ENCODE measurements around the gene VSIG10.
A peak's percentile ranks its signal among the peaks of the same experiment; 100 is the strongest.
"Not testable (repeated sequence)": the region's sequence is repeated elsewhere in the genome, so short reads cannot be mapped to it uniquely, and the experiment has no call there.

The VSIG10 gene, protein sequence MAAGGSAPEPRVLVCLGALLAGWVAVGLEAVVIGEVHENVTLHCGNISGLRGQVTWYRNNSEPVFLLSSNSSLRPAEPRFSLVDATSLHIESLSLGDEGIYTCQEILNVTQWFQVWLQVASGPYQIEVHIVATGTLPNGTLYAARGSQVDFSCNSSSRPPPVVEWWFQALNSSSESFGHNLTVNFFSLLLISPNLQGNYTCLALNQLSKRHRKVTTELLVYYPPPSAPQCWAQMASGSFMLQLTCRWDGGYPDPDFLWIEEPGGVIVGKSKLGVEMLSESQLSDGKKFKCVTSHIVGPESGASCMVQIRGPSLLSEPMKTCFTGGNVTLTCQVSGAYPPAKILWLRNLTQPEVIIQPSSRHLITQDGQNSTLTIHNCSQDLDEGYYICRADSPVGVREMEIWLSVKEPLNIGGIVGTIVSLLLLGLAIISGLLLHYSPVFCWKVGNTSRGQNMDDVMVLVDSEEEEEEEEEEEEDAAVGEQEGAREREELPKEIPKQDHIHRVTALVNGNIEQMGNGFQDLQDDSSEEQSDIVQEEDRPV

GRCh38 chr12:118103601-118104382, at the start of gene VSIG10:
Gene VSIG10 (minus strand): TSS chr12:118104011. CDS start chr12:118103671, 340 bp downstream.
- H3K4me1 Mint-ChIP-seq, result peaks cover 5 to 14% of the 10 kb centered on the region in 2 donors
- DNase-seq (peak; percentile 17), ATAC-seq (replicated peaks) (peak; percentile 64 to 68)
- peak within 1 kb of the TSS; percentile 84 to 89 for H3K4me3 Mint-ChIP-seq
- H3K27me3 Mint-ChIP-seq, result peaks cover 5 to 14% of the 10 kb centered on the region in 2 donors
- H3K27ac Mint-ChIP-seq, result peak within 1 kb of the TSS; percentile 77
- no peaks in the 10 kb centered on the region for H3K36me3 Mint-ChIP-seq
- no peaks in the 10 kb centered on the region for H3K9me3 Mint-ChIP-seq

GRCh38 chr12:118151755-118152154, 47.9 kb upstream of the VSIG10 start:
- Mint-ChIP-seq H3K27me3 (no peaks in the 10 kb centered on the region), H3K4me3 (no peak overlapping the region), H3K27ac (peak overlapping the region; percentile 37), H3K4me1 (peaks cover 5 to 10% of the 10 kb centered on the region in 2 donors), H3K9me3 (peaks cover 0 to 4% of the 10 kb centered on the region in 2 donors), H3K36me3 (peaks cover 24 to 30% of the 10 kb centered on the region in 2 donors)
- DNase-seq (no peak), ATAC-seq (replicated peaks) (no peak)

GRCh38 chr12:118150625-118151024, 46.8 kb upstream of the VSIG10 start:
- H3K36me3 Mint-ChIP-seq, result peaks cover 28 to 35% of the 10 kb centered on the region in 2 donors
- peaks cover 5 to 12% of the 10 kb centered on the region in 2 donors for H3K4me1 Mint-ChIP-seq
- ATAC-seq (replicated peaks), result no peak
- no peaks in the 10 kb centered on the region for H3K27me3 Mint-ChIP-seq
- peaks cover 0 to 4% of the 10 kb centered on the region in 2 donors for H3K9me3 Mint-ChIP-seq
- DNase-seq, result no peak
- no peak overlapping the region for H3K27ac Mint-ChIP-seq
- no peak overlapping the region for H3K4me3 Mint-ChIP-seq

GRCh38 chr12:118148287-118148686, 44.5 kb upstream of the VSIG10 start:
- DNase-seq (no peak), ATAC-seq (replicated peaks) (no peak)
- peak overlapping the region; percentile 51 for H3K27ac Mint-ChIP-seq
- H3K4me3 Mint-ChIP-seq, result no peak overlapping the region
- H3K36me3 Mint-ChIP-seq, result peaks cover 43 to 54% of the 10 kb centered on the region in 2 donors
- H3K9me3 Mint-ChIP-seq, result peaks cover 0 to 4% of the 10 kb centered on the region in 2 donors
- H3K4me1 Mint-ChIP-seq, result peaks cover 10 to 31% of the 10 kb centered on the region in 2 donors
- H3K27me3 Mint-ChIP-seq, result no peaks in the 10 kb centered on the region

DNA sequence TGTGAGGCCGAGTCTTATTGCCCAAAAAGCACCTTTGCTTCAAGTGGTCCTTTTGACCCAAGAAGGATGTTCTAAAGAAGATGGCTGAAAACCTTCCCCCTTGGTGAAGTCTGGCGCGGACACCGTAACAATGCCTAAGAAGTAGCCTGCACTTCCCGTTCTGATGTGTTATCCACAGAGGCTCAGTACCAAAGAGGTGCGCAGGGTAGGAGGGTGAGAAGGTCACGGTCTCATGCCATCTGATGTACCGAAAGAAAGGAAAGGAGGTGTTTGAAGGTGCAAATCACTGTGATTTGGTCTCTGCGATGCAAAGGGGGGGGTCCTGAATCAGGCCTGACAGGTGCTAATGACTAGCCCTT, 42.0 kb upstream of the VSIG10 start:
- no peaks in the 10 kb centered on the region for H3K27me3 Mint-ChIP-seq
- DNase-seq, result no peak
- peaks cover 56 to 64% of the 10 kb centered on the region in 2 donors for H3K36me3 Mint-ChIP-seq
- no peak overlapping the region for H3K4me3 Mint-ChIP-seq
- peak in 1 of 2 donors; percentile 25 for ATAC-seq (replicated peaks)
- peaks cover 12 to 37% of the 10 kb centered on the region in 2 donors for H3K4me1 Mint-ChIP-seq
- peak overlapping the region; percentile 75 for H3K27ac Mint-ChIP-seq
- H3K9me3 Mint-ChIP-seq, result peaks cover 0 to 4% of the 10 kb centered on the region in 2 donors

DNA sequence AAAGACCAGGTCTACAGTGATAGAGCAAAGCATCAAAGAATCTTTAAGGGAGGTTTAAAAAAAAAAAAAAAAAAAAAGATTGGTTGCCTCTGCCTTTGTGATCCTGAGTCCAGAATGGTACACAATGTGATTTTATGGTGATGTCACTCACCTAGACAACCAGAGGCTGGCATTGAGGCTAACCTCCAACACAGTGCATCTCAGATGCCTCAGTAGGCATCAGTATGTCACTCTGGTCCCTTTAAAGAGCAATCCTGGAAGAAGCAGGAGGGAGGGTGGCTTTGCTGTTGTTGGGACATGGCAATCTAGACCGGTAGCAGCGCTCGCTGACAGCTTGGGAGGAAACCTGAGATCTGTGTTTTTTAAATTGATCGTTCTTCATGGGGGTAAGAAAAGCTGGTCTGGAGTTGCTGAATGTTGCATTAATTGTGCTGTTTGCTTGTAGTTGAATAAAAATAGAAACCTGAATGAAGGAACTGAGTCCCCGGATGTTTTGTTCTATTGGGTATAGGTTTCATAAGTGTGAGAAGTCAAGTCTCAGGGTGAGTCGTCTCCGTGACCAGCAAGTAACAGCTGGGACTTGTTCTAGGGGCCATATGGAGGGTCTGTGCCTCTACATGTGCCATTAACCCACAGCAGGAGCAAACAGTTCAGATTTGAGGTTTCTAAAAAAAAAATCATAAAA, 41.4 kb upstream of the VSIG10 start:
- Mint-ChIP-seq H3K27me3 (no peaks in the 10 kb centered on the region), H3K4me1 (peaks cover 12 to 37% of the 10 kb centered on the region in 2 donors), H3K9me3 (peaks cover 0 to 4% of the 10 kb centered on the region in 2 donors), H3K27ac (peak overlapping the region; percentile 75), H3K36me3 (peaks cover 58 to 65% of the 10 kb centered on the region in 2 donors), H3K4me3 (no peak overlapping the region)
- ATAC-seq (replicated peaks) (peak; percentile 65 to 75), DNase-seq (no peak)

- ATAC-seq (replicated peaks), result no peak
- Mint-ChIP-seq H3K27me3 (no peaks in the 10 kb centered on the region), H3K27ac (peak overlapping the region; percentile 47), H3K36me3 (peaks cover 65 to 68% of the 10 kb centered on the region in 2 donors), H3K9me3 (peaks cover 0 to 4% of the 10 kb centered on the region in 2 donors), H3K4me3 (no peak overlapping the region), H3K4me1 (peaks cover 12 to 38% of the 10 kb centered on the region in 2 donors)
- DNase-seq, result no peak
These were observed 40.7 kb upstream of the VSIG10 start for GRCh38 chr12:118144499-118144898.

GRCh38 chr12:118140825-118141224, 37.0 kb upstream of the VSIG10 start:
- DNase-seq (no peak), ATAC-seq (replicated peaks) (no peak)
- H3K4me3 Mint-ChIP-seq, result no peak overlapping the region
- peaks cover 56 to 66% of the 10 kb centered on the region in 2 donors for H3K36me3 Mint-ChIP-seq
- peaks cover 19 to 56% of the 10 kb centered on the region in 2 donors for H3K4me1 Mint-ChIP-seq
- no peaks in the 10 kb centered on the region for H3K9me3 Mint-ChIP-seq
- H3K27ac Mint-ChIP-seq, result no peak overlapping the region
- no peaks in the 10 kb centered on the region for H3K27me3 Mint-ChIP-seq

DNA sequence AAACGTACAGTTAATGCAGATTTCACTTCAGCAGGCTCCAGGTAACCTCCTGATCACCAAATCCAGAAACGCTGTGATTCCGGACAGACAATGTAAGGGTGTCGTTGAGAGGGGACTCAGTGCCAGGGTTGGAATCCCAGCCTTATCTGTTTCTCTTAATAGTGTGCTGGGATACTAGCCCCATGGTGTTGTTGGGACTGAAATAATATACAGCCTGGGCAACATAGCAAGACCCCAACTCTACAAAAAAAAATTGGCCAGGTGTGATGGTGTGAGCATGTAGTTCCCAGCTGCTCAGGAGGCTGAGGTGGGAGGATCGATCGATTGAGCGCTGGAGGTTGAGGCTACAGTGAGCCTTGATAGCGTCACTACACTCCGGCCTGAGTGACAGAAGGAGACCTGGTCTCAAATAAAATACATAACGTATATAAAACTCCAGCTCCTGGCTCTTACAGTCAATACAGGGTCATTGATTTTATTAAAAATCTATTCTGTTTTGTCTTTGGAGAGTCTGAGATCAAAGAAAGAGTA, 33.4 kb upstream of the VSIG10 start:
- Mint-ChIP-seq H3K27ac (peak overlapping the region; percentile 94), H3K36me3 (peaks cover 30 to 40% of the 10 kb centered on the region in 2 donors), H3K4me3 (peak overlapping the region; percentile 96 to 98), H3K27me3 (no peaks in the 10 kb centered on the region), H3K4me1 (peaks cover 14 to 41% of the 10 kb centered on the region in 2 donors), H3K9me3 (no peaks in the 10 kb centered on the region)
- ATAC-seq (replicated peaks) (no peak), DNase-seq (no peak)

DNA sequence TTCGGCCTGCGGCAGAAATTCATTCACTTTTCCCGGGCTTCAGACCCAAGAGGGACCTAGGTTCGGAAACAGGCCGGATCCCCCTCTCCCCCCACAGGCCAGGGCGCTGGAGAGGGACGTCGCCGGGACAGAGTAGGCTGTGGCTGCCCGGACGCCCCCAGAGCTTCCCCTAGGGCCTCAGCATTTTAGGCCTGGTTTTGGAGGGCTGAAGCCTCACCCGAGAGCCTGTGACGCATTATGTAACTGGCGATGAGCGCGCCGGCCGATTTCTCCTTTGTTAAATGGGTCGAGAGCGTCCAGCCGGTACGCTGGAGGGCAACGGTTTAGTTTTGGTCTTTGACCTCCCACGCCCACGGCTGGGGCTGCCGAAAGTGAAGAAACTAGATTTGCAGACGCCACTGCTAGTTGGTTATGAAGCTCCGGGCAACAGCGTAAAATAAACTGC, 32.8 kb upstream of the VSIG10 start:
- peaks cover 26 to 37% of the 10 kb centered on the region in 2 donors for H3K36me3 Mint-ChIP-seq
- DNase-seq (peak; percentile 29), ATAC-seq (replicated peaks) (peak; percentile 39 to 56)
- peak overlapping the region; percentile 96 to 98 for H3K4me3 Mint-ChIP-seq
- no peaks in the 10 kb centered on the region for H3K9me3 Mint-ChIP-seq
- H3K4me1 Mint-ChIP-seq, result peaks cover 14 to 41% of the 10 kb centered on the region in 2 donors
- H3K27me3 Mint-ChIP-seq, result no peaks in the 10 kb centered on the region
- H3K27ac Mint-ChIP-seq, result peak overlapping the region; percentile 94

GRCh38 chr12:118135788-118136558, 32.2 kb upstream of the VSIG10 start, which contains the start of gene PEBP1:
Gene PEBP1 (plus strand): TSS chr12:118136124. CDS start chr12:118136210, 86 bp downstream.
- peaks cover 14 to 41% of the 10 kb centered on the region in 2 donors for H3K4me1 Mint-ChIP-seq
- peak within 1 kb of the TSS; percentile 96 to 98 for H3K4me3 Mint-ChIP-seq

GRCh38 chr12:118129436-118129835, 25.6 kb upstream of the VSIG10 start:
- not testable (repeated sequence) for H3K27me3 Mint-ChIP-seq

More at GRCh38 chr12:118135788-118136558, 32.2 kb upstream of the VSIG10 start, which contains the start of gene PEBP1:
- Mint-ChIP-seq H3K27ac (peak within 1 kb of the TSS; percentile 94), H3K27me3 (no peaks in the 10 kb centered on the region), H3K36me3 (peaks cover 20 to 31% of the 10 kb centered on the region in 2 donors), H3K9me3 (no peaks in the 10 kb centered on the region)
- DNase-seq (peak; percentile 91), ATAC-seq (replicated peaks) (peak; percentile 98 to 99)

DNA sequence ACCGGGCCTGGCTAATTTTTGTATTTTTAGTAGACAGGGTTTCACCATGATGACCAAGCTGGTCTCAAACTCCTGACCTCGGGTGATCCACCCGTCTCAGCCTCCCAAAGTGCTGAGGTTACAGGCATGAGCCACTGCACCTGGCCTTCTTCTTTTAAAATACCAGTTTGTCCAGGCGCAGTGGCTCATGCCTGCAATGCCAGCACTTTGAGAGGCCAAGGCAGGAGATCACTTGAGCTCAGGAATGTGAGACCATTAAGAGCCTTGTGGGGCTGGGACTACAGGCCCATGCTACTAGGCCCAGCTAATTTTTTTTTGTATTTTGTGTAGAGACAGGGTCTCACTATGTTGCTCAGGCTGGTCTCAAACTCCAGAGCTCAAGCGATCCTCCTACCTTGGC, 24.1 kb upstream of the VSIG10 start:
- Mint-ChIP-seq H3K27me3 (no peaks in the 10 kb centered on the region), H3K36me3 (no peaks in the 10 kb centered on the region), H3K4me3 (no peak overlapping the region), H3K9me3 (no peaks in the 10 kb centered on the region), H3K27ac (no peak overlapping the region), H3K4me1 (no peaks in the 10 kb centered on the region)
- ATAC-seq (replicated peaks) (no peak), DNase-seq (no peak)

More at GRCh38 chr12:118129436-118129835, 25.6 kb upstream of the VSIG10 start:
- H3K4me1 Mint-ChIP-seq; H3K9me3 Mint-ChIP-seq; DNase-seq; H3K4me3 Mint-ChIP-seq; H3K36me3 Mint-ChIP-seq; ATAC-seq (replicated peaks); H3K27ac Mint-ChIP-seq: not testable (repeated sequence)
